Endodermal cell (in vitro differentiated cells): ENCODE data around the gene SIAH3. TPM values are rescaled to one million over a fixed set of nuclear protein-coding genes. Genes with fewer than 3 reads are reported as not detected.

Experiments
- DNase-seq: peaks from one replicate; pipeline ENCODE4 v3.0.0-alpha.2; 2017
- H3K27ac ChIP-seq: 2 replicates; pipeline ENCODE4 v1.5.1; 2013; ENCODE audit warnings: mild to moderate bottlenecking, low read depth, low read length, moderate library complexity
- H3K27me3 ChIP-seq: 2 replicates; pipeline ENCODE4 v1.6.1; 2013; ENCODE audit warnings: mild to moderate bottlenecking, low read length, moderate library complexity; ENCODE audit not compliant: insufficient read depth, control insufficient read depth, poor library complexity, severe bottlenecking
- H3K36me3 ChIP-seq: 2 replicates; pipeline ENCODE4 v1.7.0; 2013; ENCODE audit warnings: mild to moderate bottlenecking, low read length, moderate library complexity; ENCODE audit not compliant: control insufficient read depth, insufficient read depth
- H3K4me1 ChIP-seq: one replicate; pipeline ENCODE4 v1.7.0; 2013; ENCODE audit warnings: low read length; ENCODE audit not compliant: control insufficient read depth, insufficient read depth
- H3K4me3 ChIP-seq: 2 replicates; pipeline ENCODE4 v1.5.1; 2013; ENCODE audit warnings: mild to moderate bottlenecking, low read length, moderate library complexity
- H3K9ac ChIP-seq: 2 replicates; pipeline ENCODE4 v1.6.1; 2013; ENCODE audit warnings: mild to moderate bottlenecking, low read length, moderate library complexity; ENCODE audit not compliant: poor library complexity, severe bottlenecking; ENCODE audit errors: extremely low read depth
- H3K9me3 ChIP-seq: 2 replicates; pipeline ENCODE4 v1.6.1; 2013; ENCODE audit warnings: mild to moderate bottlenecking, low read length, moderate library complexity; ENCODE audit not compliant: control insufficient read depth
- H3K27ac Mint-ChIP-seq: 2 replicates; pipeline ENCODE4 v1.8.0; 2020; ENCODE audit warnings: mixed read lengths
- H3K27me3 Mint-ChIP-seq: 2 replicates; pipeline ENCODE4 v1.8.0; 2021; ENCODE audit warnings: mild to moderate bottlenecking, mixed read lengths; ENCODE audit not compliant: insufficient read depth
- H3K36me3 Mint-ChIP-seq: 2 replicates; pipeline ENCODE4 v1.8.0; 2020; ENCODE audit warnings: low read depth, mixed read lengths
- H3K4me1 Mint-ChIP-seq: 2 replicates; pipeline ENCODE4 v1.8.0; 2020; ENCODE audit warnings: mixed read lengths
- H3K4me3 Mint-ChIP-seq: 2 replicates; pipeline ENCODE4 v1.8.0; 2020; ENCODE audit warnings: mild to moderate bottlenecking, moderate library complexity, mixed read lengths
- H3K9me3 Mint-ChIP-seq: 2 replicates; pipeline ENCODE4 v1.8.0; 2020; ENCODE audit warnings: mild to moderate bottlenecking, mixed read lengths
- WGBS, 2 experiments: methylation state at CpG; one replicate each; pipeline versions ENCODE4 v1.1.5 to v1.1.7; 2013; ENCODE audit warnings: missing lambda C conversion rate in 2 of 2, mixed read lengths in 1 of 2; ENCODE audit not compliant: insufficient coverage in 1 of 2, insufficient read length in 1 of 2; 5-methylcytosine and 5-hydroxymethylcytosine counted together
- total RNA-seq, 2 donors: library from RNA; stranded (reverse); fragmentation: NEBNext Ultra II Directional in 1 of 2; extraction: Animal tissue kit (Norgen Biotek cat#: 25700) in 1 of 2; gene quantifications; 2 replicates in 1 of 2; 3 replicates in 1 of 2; pipeline ENCODE4 v1.2.1, GENCODE V29; 2021
- TF ChIP-seq, protein P1 (sequence below): fragments of 200-600 bp; sonication (generic); conservative IDR thresholded peaks from 2 replicates; pipeline ENCODE4 v1.5.0; 2021; ENCODE audit warnings: antibody characterized with exemption, mild to moderate bottlenecking

Gene SIAH3
- total RNA-seq, 2 donors from 2014 or later, result not detected

DNA sequence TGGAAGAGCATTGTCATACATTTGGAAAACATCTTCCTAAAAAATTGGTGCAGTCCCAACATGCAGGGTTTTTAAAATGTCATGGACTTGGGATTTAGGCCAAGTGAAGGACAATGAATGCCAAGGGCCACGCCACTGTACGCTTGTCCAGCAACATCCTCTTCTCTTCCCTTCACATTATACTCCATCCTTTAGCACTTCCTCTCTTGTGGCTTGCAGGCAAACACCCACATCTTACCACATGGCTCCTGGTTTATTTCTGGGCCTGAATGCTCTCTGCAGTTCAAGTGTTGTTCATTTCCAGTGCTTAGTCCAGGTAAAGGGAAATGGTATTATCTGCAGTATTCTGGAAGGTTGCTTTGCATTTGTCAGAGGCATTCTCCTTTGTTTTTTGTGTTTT lies 104.5 kb downstream of the SIAH3 start:
- WGBS, 2 experiments, result 93 to 100% methylated on average over 1 to 2 of the region's 2 CpGs
- no peak overlapping the region for H3K4me3 Mint-ChIP-seq

DNA sequence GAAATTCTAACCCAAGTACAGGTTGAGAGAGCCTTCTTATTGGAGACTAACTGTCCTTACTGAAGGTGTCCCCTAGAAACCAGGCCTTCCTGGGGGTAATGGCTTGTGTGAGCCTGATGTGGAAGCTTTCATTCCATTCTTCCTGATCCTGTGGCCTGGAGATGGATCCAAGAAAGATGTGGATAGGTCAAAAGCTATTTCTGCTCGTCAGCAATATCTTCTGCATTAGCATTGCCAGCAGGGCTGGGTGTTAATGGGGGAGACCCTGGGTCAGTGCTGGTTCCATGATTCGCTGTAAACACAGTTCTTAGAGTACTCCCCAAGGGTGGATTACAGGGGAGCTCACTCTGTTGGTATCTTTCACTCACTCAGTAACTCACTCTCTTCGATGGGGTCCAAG lies 106.6 kb downstream of the SIAH3 start:
- DNase-seq, result no peak
- H3K9me3 Mint-ChIP-seq, result peaks cover 1% of the 10 kb centered on the region
- no peak overlapping the region for H3K4me3 ChIP-seq
- peaks cover 49% of the 10 kb centered on the region for H3K27me3 Mint-ChIP-seq
- H3K4me1 Mint-ChIP-seq, result peaks cover 30% of the 10 kb centered on the region
- WGBS, 2 experiments, result 96 to 100% methylated on average over 2 to 3 of the region's 3 CpGs
- no peak overlapping the region for H3K9ac ChIP-seq
- no peaks in the 10 kb centered on the region for H3K9me3 ChIP-seq
- TF ChIP-seq, protein P1, sequence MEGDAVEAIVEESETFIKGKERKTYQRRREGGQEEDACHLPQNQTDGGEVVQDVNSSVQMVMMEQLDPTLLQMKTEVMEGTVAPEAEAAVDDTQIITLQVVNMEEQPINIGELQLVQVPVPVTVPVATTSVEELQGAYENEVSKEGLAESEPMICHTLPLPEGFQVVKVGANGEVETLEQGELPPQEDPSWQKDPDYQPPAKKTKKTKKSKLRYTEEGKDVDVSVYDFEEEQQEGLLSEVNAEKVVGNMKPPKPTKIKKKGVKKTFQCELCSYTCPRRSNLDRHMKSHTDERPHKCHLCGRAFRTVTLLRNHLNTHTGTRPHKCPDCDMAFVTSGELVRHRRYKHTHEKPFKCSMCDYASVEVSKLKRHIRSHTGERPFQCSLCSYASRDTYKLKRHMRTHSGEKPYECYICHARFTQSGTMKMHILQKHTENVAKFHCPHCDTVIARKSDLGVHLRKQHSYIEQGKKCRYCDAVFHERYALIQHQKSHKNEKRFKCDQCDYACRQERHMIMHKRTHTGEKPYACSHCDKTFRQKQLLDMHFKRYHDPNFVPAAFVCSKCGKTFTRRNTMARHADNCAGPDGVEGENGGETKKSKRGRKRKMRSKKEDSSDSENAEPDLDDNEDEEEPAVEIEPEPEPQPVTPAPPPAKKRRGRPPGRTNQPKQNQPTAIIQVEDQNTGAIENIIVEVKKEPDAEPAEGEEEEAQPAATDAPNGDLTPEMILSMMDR, result no peak
- H3K4me1 ChIP-seq, result peaks cover 9% of the 10 kb centered on the region
- H3K36me3 ChIP-seq, result no peaks in the 10 kb centered on the region
- no peak overlapping the region for H3K27ac ChIP-seq
- no peaks in the 10 kb centered on the region for H3K36me3 Mint-ChIP-seq
- no peak overlapping the region for H3K4me3 Mint-ChIP-seq
- no peak overlapping the region for H3K27ac Mint-ChIP-seq
- H3K27me3 ChIP-seq, result peaks cover 5% of the 10 kb centered on the region

More for the DNA sequence above, 104.5 kb downstream of the SIAH3 start:
- peaks cover 10% of the 10 kb centered on the region for H3K9me3 ChIP-seq
- peaks cover 5% of the 10 kb centered on the region for H3K27me3 ChIP-seq
- no peak for DNase-seq
- no peak overlapping the region for H3K4me3 ChIP-seq
- no peaks in the 10 kb centered on the region for H3K36me3 Mint-ChIP-seq
- H3K4me1 Mint-ChIP-seq, result peaks cover 39% of the 10 kb centered on the region
- H3K4me1 ChIP-seq, result peaks cover 9% of the 10 kb centered on the region
- TF ChIP-seq, protein P1, result no peak
- H3K9me3 Mint-ChIP-seq, result peaks cover 1% of the 10 kb centered on the region
- no peak overlapping the region for H3K27ac ChIP-seq
- H3K27ac Mint-ChIP-seq, result no peak overlapping the region
- no peaks in the 10 kb centered on the region for H3K36me3 ChIP-seq
- H3K27me3 Mint-ChIP-seq, result peaks cover 51% of the 10 kb centered on the region
- no peak overlapping the region for H3K9ac ChIP-seq

DNA sequence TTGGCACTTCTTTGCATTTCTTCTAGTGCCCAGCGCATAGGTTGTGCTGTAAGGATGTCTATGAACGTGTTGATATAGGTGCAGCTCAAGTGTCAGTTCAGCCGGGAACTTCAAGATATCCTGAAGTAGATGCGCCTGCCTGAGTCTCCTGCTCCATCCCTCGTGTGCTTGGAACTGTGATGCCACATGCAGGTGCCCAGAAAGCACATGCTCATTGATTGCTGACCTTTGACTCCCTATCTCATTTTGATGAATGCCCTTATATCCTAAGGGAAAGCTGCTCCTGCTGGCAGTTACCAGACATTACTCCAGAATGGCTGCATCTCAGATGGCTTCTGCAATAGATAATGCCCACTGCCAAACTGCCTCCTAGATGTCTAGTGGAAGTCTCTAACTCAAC lies 108.6 kb downstream of the SIAH3 start:
- no peaks in the 10 kb centered on the region for H3K36me3 ChIP-seq
- Mint-ChIP-seq H3K27ac (no peak overlapping the region), H3K4me3 (no peak overlapping the region), H3K27me3 (peaks cover 44% of the 10 kb centered on the region), H3K36me3 (no peaks in the 10 kb centered on the region), H3K4me1 (peaks cover 15% of the 10 kb centered on the region), H3K9me3 (peaks cover 1% of the 10 kb centered on the region)
- DNase-seq, result no peak
- WGBS, 2 experiments, result 93 to 97% methylated on average over 3 to 5 of the region's 5 CpGs
- TF ChIP-seq, protein P1, result peak; percentile 46
- H3K4me1 ChIP-seq, result peaks cover 2% of the 10 kb centered on the region
- no peak overlapping the region for H3K4me3 ChIP-seq
- H3K27ac ChIP-seq, result no peak overlapping the region
- no peaks in the 10 kb centered on the region for H3K9me3 ChIP-seq
- H3K27me3 ChIP-seq, result peaks cover 5% of the 10 kb centered on the region
- H3K9ac ChIP-seq, result no peak overlapping the region
